Measurements from ENCODE around the gene CHRM1.

GRCh38 chr11:62905296-62905695 lies 15.9 kb downstream of the CHRM1 start:
- no peak for TF ChIP-seq CTCF (IDR thresholded peaks at IDR 0.05)
- no peak for TF ChIP-seq POLR2A (IDR thresholded peaks at IDR 0.05)
- TF ChIP-seq POLR2AphosphoS5 (IDR thresholded peaks at IDR 0.05), result no peak
